Measurements from ENCODE around the gene DDAH1. TPM values are rescaled to one million over a fixed set of nuclear protein-coding genes. Genes with fewer than 3 reads are reported as not detected.

Gene DDAH1
- total and polyA plus RNA-seq, 2 of the 8 experiments (the other 6 are each of a cell fraction or from before 2014, with no cell fraction given), result 22.8 to 54.5 TPM

GRCh38 chr1:85502625-85503083 is 37.7 kb upstream of the DDAH1 start:
- no peak overlapping the region for H3K27ac ChIP-seq (ENCODE audit: low read depth, low read length)

More at GRCh38 chr1:85502625-85503083, 37.7 kb upstream of the DDAH1 start:
- Histone ChIP-seq H4K5ac (ENCODE audit: insufficient read length, low read depth, low read length) (no peak overlapping the region), H2AK5ac (ENCODE audit: low read depth, low read length) (no peak overlapping the region), H3K23me2 (ENCODE audit: low read depth, low read length) (no peaks in the 10 kb centered on the region), H3K56ac (replicated peaks; ENCODE audit: insufficient read length, low read depth, low read length) (no peak overlapping the region), H3K9ac (replicated peaks in 1 of 4; ENCODE audit: extremely low read depth in 1 of 4, low read depth in 3 of 4, low read length in 3 of 4) (no peak overlapping the region), H4K20me1 (replicated peaks in 1 of 2; ENCODE audit: control insufficient read depth in 1 of 2, insufficient read depth in 2 of 2, low read length in 2 of 2) (no peaks in the 10 kb centered on the region), H2AFZ (ENCODE audit: low read length) (peak overlapping the region; percentile 94), H4K8ac (ENCODE audit: extremely low read depth, insufficient read depth, low read length) (0 out of 2 replicates have a peak overlapping the region, but pooled peaks have one; percentile 63), H4K91ac (replicated peaks; ENCODE audit: insufficient read length, low read length) (peak overlapping the region; percentile 57), H3K36me3 (ENCODE audit: control insufficient read depth in 2 of 4, insufficient read depth in 4 of 4, low read length in 3 of 4) (no peaks in the 10 kb centered on the region), H3K4me3 (ENCODE audit: extremely low read depth in 1 of 4, insufficient read depth in 2 of 4, low read depth in 3 of 4, low read length in 4 of 4) (no peak overlapping the region), H3K23ac (ENCODE audit: insufficient read length) (no peak overlapping the region), H2BK15ac (ENCODE audit: low read length) (no peak overlapping the region), H3K4me1 (replicated peaks in 1 of 4; ENCODE audit: control insufficient read depth in 3 of 4, insufficient read depth in 4 of 4, low read length in 3 of 4) (no peaks in the 10 kb centered on the region), H3K4ac (replicated peaks; ENCODE audit: insufficient read length, low read depth, low read length) (no peak overlapping the region), H3K27me3 (replicated peaks in 1 of 4; ENCODE audit: control insufficient read depth in 3 of 4, extremely low read depth in 1 of 4, insufficient read depth in 3 of 4, low read length in 3 of 4) (peaks cover 0 to 2% (median 0%) of the 10 kb centered on the region in 4 experiments; a peak in 1 of 7 replicates), H3K4me2 (ENCODE audit: insufficient read depth in 1 of 2, low read depth in 2 of 2, low read length in 2 of 2) (no peak overlapping the region; a peak in 1 of 4 replicates), H3K79me1 (ENCODE audit: low read depth, low read length) (no peaks in the 10 kb centered on the region), H3K14ac (ENCODE audit: insufficient read length) (no peak overlapping the region), H2BK12ac (ENCODE audit: low read depth, low read length) (0 out of 2 replicates have a peak overlapping the region, but pooled peaks have one; percentile 55), H2BK5ac (ENCODE audit: low read depth, low read length) (no peak overlapping the region), H3K9me3 (ENCODE audit: insufficient read depth in 2 of 2, low read depth in 1 of 2, low read length in 1 of 2) (no peaks in the 10 kb centered on the region), H2BK20ac (ENCODE audit: low read length) (peak overlapping the region; percentile 17; the same call in 1 of the 2 replicates), H3K79me2 (ENCODE audit: control insufficient read depth in 1 of 2, insufficient read depth in 2 of 2, low read length in 2 of 2) (no peaks in the 10 kb centered on the region), H3K18ac (ENCODE audit: extremely low read depth, low read length) (no peak overlapping the region), H2BK120ac (replicated peaks; ENCODE audit: low read depth, low read length) (no peak overlapping the region)
- peak; percentile 82 for FAIRE-seq
- WGBS, 2 experiments (ENCODE audit: extremely low coverage in 1 of 2, insufficient coverage in 1 of 2, insufficient read length in 1 of 2, insufficient replicate concordance in 2 of 2, low coverage in 1 of 2, low lambda C conversion rate in 2 of 2, missing lambda C conversion rate in 1 of 2), result 51% methylated on average over 3 of the region's 3 CpGs; no CpG with 5 or more reads in 1 of the 2 experiments
- TF ChIP-seq YY1 (IDR thresholded peaks at IDR 0.05; ENCODE audit: low read depth, low read length), result no peak
- TF ChIP-seq CTCF (IDR thresholded peaks at IDR 0.05; ENCODE audit: control extremely low read depth in 1 of 3, insufficient read depth in 1 of 3, low read depth in 1 of 3, low read length in 3 of 3), result peak in 2 of 3 experiments; percentile 59 to 66; a peak in 3 of 4 replicates
- peak; percentile 62 to 72 for TF ChIP-seq RAD21 (IDR thresholded peaks at IDR 0.05 in 1 of 2, conservative IDR thresholded peaks at IDR 0.05 in 1 of 2; ENCODE audit: low read depth in 2 of 2, low read length in 2 of 2)
- TF ChIP-seq SP1 (IDR thresholded peaks at IDR 0.05; ENCODE audit: low read depth, low read length), result 0 out of 2 replicates have a peak, but pooled peaks have one; percentile 47
- CTCF ChIA-PET (ENCODE audit: partially characterized antibody), result interaction anchor here (0.6 to 3.0 kb wide), 13 partner anchors 9 to 779 kb away, joined by 3 to 15 read pairs (median 5); partner anchors contain the start of gene DDAH1
- POLR2A ChIA-PET (ENCODE audit: partially characterized antibody), result interaction anchor here (0.9 kb wide), 1 partner anchor 78 kb away, joined by 3 read pairs; the partner anchor contains the start of gene CCN1
- peak; percentile 3 to 59 for DNase-seq (ENCODE audit: low read depth in 1 of 2, low spot score in 2 of 2)
